ENCODE results near the gene TGM6.
A peak's percentile ranks its signal among the peaks of the same experiment; 100 is the strongest.

Gene TGM6

GRCh38 chr20:2365091-2365490 is 15.6 kb upstream of the TGM6 start:
- no peak for DNase-seq

DNA sequence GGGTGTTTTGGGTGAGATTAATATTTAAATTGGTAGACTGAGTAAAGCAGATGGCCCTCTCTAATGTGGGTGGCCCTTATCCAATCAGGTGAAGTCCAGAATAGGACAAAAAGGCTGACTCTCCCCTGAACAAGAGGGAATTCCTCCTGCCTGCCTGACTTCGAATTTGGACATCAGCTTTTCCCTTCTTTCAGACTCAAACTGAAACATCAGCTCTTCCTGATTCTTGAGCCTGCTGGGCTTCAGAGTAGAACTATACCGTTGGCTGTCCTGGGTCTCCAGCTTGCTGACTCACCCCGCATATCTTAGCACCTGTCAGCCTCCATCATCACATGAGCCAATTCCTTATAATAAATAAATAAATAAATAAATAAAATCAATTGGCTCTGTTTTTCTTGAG is 15.0 kb upstream of the TGM6 start:
- DNase-seq = no peak

DNA sequence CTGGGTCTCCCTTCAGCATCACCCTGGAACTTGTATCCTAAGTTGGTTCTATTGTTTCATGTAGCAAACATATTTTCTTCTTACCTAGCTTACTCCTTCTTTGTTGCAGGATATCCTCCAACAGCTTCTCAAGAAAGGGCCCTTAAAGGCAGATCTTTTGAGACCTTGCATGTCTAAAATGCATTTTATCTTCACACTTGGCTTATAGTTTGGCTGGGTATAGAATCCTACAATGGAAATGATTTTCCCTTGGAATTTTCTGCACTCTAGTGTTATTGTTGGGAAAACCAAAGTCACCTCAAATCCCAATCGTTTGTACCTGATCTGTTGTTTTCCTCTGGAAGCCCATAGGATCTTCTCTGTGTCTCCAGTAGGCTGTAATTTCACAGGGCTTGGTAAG is 12.1 kb upstream of the TGM6 start:
- DNase-seq = no peak

DNA sequence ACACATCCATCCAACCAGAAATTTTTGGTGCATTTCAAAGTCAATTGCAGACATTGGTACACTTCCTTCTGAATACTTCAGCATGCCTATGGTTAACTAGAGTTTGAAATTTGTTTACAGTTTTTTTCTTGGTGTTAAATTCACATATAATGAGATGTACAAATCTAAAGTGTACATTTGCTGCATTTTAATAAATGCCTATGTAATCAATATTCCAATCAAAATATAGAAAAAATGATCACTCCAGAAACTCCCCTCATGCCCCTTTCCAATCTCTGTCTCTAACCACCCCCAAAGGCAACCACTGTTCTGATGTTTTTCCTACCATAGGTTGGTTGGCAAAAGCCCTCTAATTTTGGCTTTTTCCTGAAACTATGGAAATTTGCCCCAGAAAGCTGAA is 7.6 kb upstream of the TGM6 start:
- DNase-seq = no peak

DNA sequence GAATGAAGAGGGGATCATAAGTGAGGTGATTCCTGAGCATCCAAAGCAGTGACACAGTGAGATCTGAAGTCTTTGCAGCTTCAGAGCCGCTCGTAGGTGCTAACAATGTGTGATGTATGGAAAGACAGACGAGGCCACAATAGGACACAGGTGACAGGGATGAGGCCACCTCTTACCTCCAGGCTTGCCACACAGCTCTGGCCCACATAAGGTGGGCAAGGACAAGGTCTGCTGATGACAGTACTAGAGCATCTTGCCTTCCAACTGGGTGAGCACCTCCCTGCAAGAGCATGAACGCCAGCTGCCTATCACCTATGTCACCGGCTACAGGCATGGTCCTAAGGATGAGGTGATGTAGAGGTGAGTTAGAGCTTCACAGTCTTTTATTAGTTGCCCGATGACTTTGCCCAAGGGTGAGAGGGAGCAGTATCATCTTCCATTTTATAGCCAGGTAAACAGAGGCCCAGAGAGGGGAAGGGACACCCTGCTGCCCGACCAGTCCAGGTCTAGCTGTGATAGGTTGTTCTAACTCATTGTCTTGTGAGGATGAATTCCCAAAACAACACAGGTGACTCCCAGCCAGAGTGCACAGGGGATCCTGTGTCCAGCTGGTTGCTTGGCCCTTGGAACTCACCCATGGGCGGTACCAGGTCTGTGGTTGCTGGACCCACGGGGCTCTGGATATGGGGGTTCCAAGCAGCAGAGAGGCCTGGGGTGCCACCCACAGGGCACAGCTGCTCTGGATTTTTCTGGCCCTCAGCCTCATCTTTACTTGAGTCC is 6.2 kb upstream of the TGM6 start:
- DNase-seq = no peak

- no peak for DNase-seq
Observed at GRCh38 chr20:2378893-2379292, 1.8 kb upstream of the TGM6 start.

DNA sequence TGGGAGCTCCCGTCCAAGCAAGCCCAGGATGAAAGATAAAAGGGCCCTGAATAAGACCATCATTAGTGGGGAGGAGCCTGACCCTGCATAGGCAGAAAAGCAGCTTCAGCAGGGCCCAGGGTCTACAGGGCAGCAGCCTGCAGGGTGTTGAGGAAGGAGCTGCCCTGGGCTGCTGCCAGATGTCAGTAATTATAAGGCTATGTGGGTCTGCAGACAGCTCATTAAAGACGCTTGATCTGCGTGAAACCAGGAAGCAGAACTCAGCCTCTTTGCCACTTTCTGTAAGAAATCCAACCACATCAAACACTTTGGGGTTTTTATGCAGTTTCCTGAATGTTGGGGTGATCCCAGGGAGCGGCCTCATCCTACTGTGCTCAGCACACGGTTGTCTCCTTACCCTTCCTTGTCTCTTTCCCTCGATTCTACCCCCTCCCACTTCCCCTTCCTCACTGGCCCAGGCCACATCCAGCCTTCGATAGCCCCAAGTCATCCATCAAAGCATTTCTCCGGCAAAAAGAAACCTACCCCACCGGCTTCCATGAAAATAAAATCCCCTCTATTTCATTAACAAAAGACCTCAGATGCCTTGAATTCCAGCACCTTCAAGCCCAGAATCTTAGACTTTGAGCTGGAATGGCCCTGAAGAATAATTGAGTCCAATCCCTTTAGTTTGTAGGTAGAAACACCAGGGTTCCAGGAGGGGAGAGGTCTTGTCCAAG is 1.0 kb upstream of the TGM6 start:
- peak; percentile 47 for DNase-seq

DNA sequence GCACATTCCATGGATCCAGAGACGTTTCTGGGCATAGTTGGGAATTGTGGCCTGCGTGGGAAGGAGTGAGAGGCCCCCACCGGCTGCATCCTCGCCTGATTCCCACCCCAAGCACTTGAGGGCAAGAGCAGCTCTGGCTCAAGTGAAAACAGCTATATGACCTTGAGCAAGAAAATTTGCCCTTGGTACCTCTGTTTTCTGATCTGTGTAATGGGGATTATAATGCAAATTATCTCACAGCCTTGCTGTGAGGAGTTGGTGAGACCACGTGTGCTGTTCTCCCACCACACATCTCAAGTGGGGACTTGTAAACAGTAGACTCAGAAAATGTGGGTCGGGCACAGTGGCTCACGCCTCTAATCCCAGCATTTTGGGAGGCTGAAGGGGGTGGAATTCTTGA is 602 bp downstream of the TGM6 start:
- no peak for DNase-seq

DNA sequence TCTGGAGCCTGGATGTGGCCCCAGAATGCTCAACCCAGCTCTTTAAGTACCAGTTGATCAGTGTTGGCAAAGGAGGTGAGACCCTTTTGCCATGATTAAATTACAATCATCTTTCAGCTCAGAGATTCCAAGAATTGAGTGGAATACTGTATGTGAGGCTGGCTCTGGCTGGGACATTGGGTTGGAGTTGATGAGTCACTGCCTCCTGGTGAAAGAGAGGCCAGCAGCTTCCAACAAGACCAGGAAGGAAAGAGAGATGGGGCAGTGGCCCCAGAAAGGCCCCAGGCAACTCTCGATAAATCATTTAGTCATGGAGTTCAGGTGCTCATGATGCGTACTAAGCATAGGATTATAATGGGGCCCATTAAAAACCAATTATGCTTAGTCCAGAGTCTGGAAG is 2.1 kb downstream of the TGM6 start:
- no peak for DNase-seq

DNA sequence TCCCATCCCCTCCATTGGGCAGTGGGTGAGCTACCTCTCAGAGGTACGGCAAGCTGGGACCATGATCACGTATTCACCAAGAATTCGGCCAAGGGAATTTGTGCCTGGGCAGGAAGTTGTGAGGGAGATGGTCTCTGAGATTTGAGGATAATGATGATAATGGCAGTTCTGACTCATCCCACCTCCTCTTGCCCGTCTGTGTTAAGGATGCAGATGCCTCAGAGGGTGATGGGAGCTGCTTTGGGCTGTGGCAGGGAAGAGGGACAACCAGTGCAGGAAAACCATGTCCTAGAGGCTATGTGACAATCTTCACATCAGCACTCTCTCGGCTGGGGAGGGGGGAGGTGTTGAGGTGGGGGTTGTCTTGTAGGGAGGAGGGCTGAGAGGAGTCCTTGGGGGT is 4.3 kb downstream of the TGM6 start:
- DNase-seq = no peak

DNA sequence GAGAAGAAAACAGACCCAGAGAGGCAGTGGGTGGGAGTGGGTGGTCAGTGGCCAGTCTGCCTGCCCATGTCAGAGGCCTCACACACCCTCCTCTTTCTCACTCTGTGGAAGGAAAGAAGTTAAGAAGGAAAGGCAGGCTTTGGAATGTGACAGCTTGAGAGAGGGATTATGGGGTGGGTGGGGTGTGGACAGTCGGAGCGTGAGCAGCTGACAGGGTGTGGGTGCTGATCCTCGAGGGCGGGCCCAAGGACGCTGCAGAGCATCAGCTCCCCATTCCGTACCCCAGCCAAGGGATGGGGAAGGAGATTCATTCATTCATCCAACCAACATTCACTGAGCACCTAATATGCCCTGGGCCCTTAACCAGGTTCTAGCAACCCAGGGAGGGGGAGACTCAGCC is 4.8 kb downstream of the TGM6 start:
- no peak for DNase-seq

GRCh38 chr20:2386516-2387179 is 5.9 kb downstream of the TGM6 start:
- DNase-seq = no peak

DNA sequence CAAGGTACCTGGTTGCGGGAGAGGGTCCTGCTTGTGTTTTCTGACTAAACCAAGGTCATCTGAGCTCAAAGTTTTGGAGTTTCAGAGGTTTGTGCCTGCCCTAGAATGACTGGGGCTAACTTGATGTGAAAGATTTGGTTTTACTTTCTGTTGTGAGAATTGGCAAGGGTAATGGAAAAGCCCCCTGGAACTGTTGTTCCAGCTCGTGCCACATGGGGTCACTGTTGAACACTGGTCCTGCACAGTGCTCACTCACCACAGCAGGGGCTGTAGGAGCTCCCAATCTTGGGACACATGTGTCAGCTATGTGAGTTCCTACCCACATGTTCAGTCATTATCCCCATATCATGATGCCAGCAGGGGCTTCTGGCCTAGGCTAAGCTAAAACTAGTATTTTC is 6.5 kb downstream of the TGM6 start:
- peak; percentile 36 for DNase-seq

- no peak for DNase-seq
Observed at GRCh38 chr20:2387580-2387979, 6.9 kb downstream of the TGM6 start.

- no peak for DNase-seq
Observed at GRCh38 chr20:2390951-2391675, 10.4 kb downstream of the TGM6 start.

GRCh38 chr20:2394411-2395055 is 13.8 kb downstream of the TGM6 start:
- DNase-seq = no peak

GRCh38 chr20:2395136-2395535 is 14.4 kb downstream of the TGM6 start:
- DNase-seq = no peak

DNA sequence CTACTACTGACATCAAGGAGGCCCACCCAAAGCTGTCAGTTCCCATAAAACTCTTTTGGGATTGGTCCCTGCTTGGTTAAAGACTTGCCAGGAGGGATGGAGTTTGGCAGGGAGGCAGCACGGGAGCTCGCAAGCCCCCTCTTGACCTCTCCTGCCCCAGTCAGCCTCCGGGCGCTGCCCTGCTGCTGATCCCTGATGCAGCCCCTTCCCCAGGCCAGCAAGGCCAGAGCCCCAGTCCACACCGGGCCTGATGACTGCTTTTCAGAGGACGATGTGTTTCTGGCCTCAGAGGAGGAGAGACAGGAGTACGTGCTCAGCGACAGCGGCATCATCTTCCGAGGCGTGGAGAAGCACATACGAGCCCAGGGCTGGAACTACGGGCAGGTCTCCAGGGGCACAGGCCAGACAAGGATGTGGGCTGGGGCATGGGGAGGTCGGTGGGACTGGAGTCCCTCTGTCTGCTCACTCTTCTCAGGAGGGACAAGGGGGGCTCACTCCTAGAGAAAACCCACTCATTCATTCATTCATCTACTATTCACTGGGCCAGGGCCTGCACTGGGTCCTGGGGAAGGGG is 15.6 kb downstream of the TGM6 start:
- DNase-seq = no peak

DNA sequence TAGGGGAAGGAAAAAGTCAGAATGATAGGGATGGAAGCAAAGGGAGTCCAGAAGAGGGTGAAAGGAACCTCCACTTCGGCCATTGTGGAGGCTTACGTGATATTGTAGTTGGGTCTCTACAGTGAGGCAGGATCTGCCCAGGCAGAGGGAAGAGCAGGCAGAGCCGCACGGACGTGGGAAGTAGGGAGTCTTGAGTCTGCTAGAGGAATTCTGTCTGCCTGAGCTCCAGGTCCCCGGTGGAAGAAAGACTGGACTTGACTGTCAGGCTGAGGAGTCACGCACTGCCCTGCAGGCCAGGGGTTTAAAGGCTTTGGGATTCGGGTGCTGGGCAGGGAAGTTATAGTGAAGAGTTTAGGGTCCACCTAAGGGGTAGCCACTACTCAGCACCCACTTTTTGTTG is 16.4 kb downstream of the TGM6 start:
- no peak for DNase-seq

DNA sequence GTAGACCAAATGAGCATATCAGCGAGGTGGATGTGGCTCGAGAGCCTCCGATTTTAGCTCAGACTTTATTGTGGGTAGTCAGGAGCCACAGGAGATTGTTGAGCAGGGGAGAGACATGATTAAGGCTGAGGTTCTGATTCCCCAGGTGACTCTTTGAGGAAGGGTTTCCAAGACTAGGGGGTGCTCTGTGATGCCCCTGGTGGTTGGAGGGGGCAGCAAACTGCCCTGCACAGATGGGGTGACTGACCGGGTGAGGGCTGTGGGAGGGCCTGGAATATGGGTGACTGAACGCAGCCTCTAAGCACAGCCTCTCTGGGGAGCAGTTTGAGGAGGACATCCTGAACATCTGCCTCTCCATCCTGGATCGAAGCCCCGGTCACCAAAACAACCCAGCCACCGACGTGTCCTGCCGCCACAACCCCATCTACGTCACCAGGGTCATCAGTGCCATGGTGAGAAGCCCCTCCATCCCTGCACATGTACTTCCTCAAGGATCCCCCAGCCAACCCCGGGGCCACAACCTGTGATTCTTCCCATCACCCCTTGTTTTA is 17.0 kb downstream of the TGM6 start:
- DNase-seq = no peak

GRCh38 chr20:2398449-2398848 is 17.7 kb downstream of the TGM6 start:
- no peak for DNase-seq

DNA sequence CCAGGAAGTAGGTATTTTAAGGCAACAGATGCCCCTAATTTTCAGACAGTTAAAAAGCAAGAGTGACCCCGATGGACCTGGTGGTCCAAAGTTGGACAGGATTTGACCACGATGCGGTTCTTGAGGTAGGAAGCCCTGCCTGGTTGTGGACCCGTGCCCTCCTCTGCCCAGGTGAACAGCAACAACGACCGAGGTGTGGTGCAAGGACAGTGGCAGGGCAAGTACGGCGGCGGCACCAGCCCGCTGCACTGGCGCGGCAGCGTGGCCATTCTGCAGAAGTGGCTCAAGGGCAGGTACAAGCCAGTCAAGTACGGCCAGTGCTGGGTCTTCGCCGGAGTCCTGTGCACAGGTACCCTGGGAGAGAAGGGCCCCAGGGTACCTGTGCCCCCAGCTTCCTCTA is 18.7 kb downstream of the TGM6 start:
- no peak for DNase-seq

Measured in CD4-positive, alpha-beta T cell treated with Interleukin-10 for 1 hour (primary cell).